Ecto neural progenitor cell (in vitro differentiated cells): ENCODE results near the gene ABAT.
A peak's percentile ranks its signal among the peaks of the same experiment; 100 is the strongest.

Experiments used
- DNase-seq: peaks from one replicate; pipeline ENCODE4 v3.0.0-alpha.2; 2018; ENCODE audit warnings: low spot score

Gene ABAT

GRCh38 chr16:8717892-8718415 is 43.5 kb downstream of the ABAT start:
- DNase-seq = no peak

- DNase-seq = no peak
Observed at GRCh38 chr16:8718851-8719680, 44.6 kb downstream of the ABAT start.

GRCh38 chr16:8720080-8720966 is 45.9 kb downstream of the ABAT start:
- DNase-seq = peak; percentile 66

- no peak for DNase-seq
Observed at GRCh38 chr16:8720967-8721308, 46.5 kb downstream of the ABAT start.

GRCh38 chr16:8721336-8722024 is 47.1 kb downstream of the ABAT start:
- DNase-seq = no peak

GRCh38 chr16:8722025-8722348 is 47.6 kb downstream of the ABAT start:
- DNase-seq = no peak

GRCh38 chr16:8725513-8726178 is 51.2 kb downstream of the ABAT start:
- no peak for DNase-seq

GRCh38 chr16:8727131-8727806 is 52.9 kb downstream of the ABAT start:
- no peak for DNase-seq

- DNase-seq = no peak
Observed at GRCh38 chr16:8727857-8728618, 53.6 kb downstream of the ABAT start.

GRCh38 chr16:8729779-8730334 is 55.4 kb downstream of the ABAT start:
- DNase-seq = no peak

- no peak for DNase-seq
Observed at GRCh38 chr16:8730335-8730915, 56.0 kb downstream of the ABAT start.

GRCh38 chr16:8733849-8734540 is 59.6 kb downstream of the ABAT start:
- no peak for DNase-seq

GRCh38 chr16:8735574-8735973 is 61.2 kb downstream of the ABAT start:
- no peak for DNase-seq

- no peak for DNase-seq
Observed at GRCh38 chr16:8736123-8736668, 61.8 kb downstream of the ABAT start.

- no peak for DNase-seq
Observed at GRCh38 chr16:8739151-8739550, 64.7 kb downstream of the ABAT start.

- no peak for DNase-seq
Observed at GRCh38 chr16:8739989-8740704, 65.7 kb downstream of the ABAT start.

GRCh38 chr16:8740775-8741355 is 66.4 kb downstream of the ABAT start:
- DNase-seq = no peak

- no peak for DNase-seq
Observed at GRCh38 chr16:8741636-8742035, 67.2 kb downstream of the ABAT start.
